Measurements from ENCODE around the gene CLEC16A.

CLEC16A gene

GRCh38 chr16:10992112-10992511 lies 47.7 kb downstream of the CLEC16A start:
- TF ChIP-seq CTCF (IDR thresholded peaks at IDR 0.05; ENCODE audit: insufficient read depth, low read length, poor library complexity, severe bottlenecking), result no peak
- H3K36me3 ChIP-seq (ENCODE audit: control insufficient read depth, insufficient read depth, low read length), result peaks cover 15% of the 10 kb centered on the region
- DNase-seq (ENCODE audit: extremely low read depth, insufficient read length), result no peak
- H3K27me3 ChIP-seq (replicated peaks; ENCODE audit: control insufficient read depth, insufficient read depth, low read length), result no peaks in the 10 kb centered on the region
- no peak overlapping the region for H3K4me3 ChIP-seq (replicated peaks; ENCODE audit: low read depth, low read length)

- no peak for TF ChIP-seq CTCF (IDR thresholded peaks at IDR 0.05; ENCODE audit: insufficient read depth, low read length, poor library complexity, severe bottlenecking)
- no peak overlapping the region for H3K4me3 ChIP-seq (replicated peaks; ENCODE audit: low read depth, low read length)
- DNase-seq (ENCODE audit: extremely low read depth, insufficient read length), result no peak
- H3K36me3 ChIP-seq (ENCODE audit: control insufficient read depth, insufficient read depth, low read length), result peaks cover 15% of the 10 kb centered on the region
- no peaks in the 10 kb centered on the region for H3K27me3 ChIP-seq (replicated peaks; ENCODE audit: control insufficient read depth, insufficient read depth, low read length)
Observed at GRCh38 chr16:10992797-10993196, 48.4 kb downstream of the CLEC16A start.

- TF ChIP-seq CTCF (IDR thresholded peaks at IDR 0.05; ENCODE audit: insufficient read depth, low read length, poor library complexity, severe bottlenecking), result no peak
- H3K36me3 ChIP-seq (ENCODE audit: control insufficient read depth, insufficient read depth, low read length), result peaks cover 15% of the 10 kb centered on the region
- no peak for DNase-seq (ENCODE audit: extremely low read depth, insufficient read length)
- H3K27me3 ChIP-seq (replicated peaks; ENCODE audit: control insufficient read depth, insufficient read depth, low read length), result no peaks in the 10 kb centered on the region
- H3K4me3 ChIP-seq (replicated peaks; ENCODE audit: low read depth, low read length), result no peak overlapping the region
Observed at GRCh38 chr16:10993649-10994048, 49.3 kb downstream of the CLEC16A start.

- no peak for DNase-seq (ENCODE audit: extremely low read depth, insufficient read length)
- no peak for TF ChIP-seq CTCF (IDR thresholded peaks at IDR 0.05; ENCODE audit: insufficient read depth, low read length, poor library complexity, severe bottlenecking)
- H3K4me3 ChIP-seq (replicated peaks; ENCODE audit: low read depth, low read length), result no peak overlapping the region
- no peaks in the 10 kb centered on the region for H3K27me3 ChIP-seq (replicated peaks; ENCODE audit: control insufficient read depth, insufficient read depth, low read length)
- H3K36me3 ChIP-seq (ENCODE audit: control insufficient read depth, insufficient read depth, low read length), result peaks cover 13% of the 10 kb centered on the region
Observed at GRCh38 chr16:10994571-10994970, 50.2 kb downstream of the CLEC16A start.

GRCh38 chr16:10995565-10995964 lies 51.2 kb downstream of the CLEC16A start:
- H3K4me3 ChIP-seq (replicated peaks; ENCODE audit: low read depth, low read length), result no peak overlapping the region
- H3K27me3 ChIP-seq (replicated peaks; ENCODE audit: control insufficient read depth, insufficient read depth, low read length), result no peaks in the 10 kb centered on the region
- no peak for TF ChIP-seq CTCF (IDR thresholded peaks at IDR 0.05; ENCODE audit: insufficient read depth, low read length, poor library complexity, severe bottlenecking)
- peaks cover 12% of the 10 kb centered on the region for H3K36me3 ChIP-seq (ENCODE audit: control insufficient read depth, insufficient read depth, low read length)
- no peak for DNase-seq (ENCODE audit: extremely low read depth, insufficient read length)

- peaks cover 12% of the 10 kb centered on the region for H3K36me3 ChIP-seq (ENCODE audit: control insufficient read depth, insufficient read depth, low read length)
- TF ChIP-seq CTCF (IDR thresholded peaks at IDR 0.05; ENCODE audit: insufficient read depth, low read length, poor library complexity, severe bottlenecking), result no peak
- no peaks in the 10 kb centered on the region for H3K27me3 ChIP-seq (replicated peaks; ENCODE audit: control insufficient read depth, insufficient read depth, low read length)
- DNase-seq (ENCODE audit: extremely low read depth, insufficient read length), result no peak
- H3K4me3 ChIP-seq (replicated peaks; ENCODE audit: low read depth, low read length), result no peak overlapping the region
Observed at GRCh38 chr16:10997485-10997884, 53.1 kb downstream of the CLEC16A start.

Data from GM06990 (cell line).